IMR-90 (cell line): ENCODE results near the gene ZNF778. TPM values are rescaled to one million over a fixed set of nuclear protein-coding genes. Genes with fewer than 3 reads are reported as not detected.

Experiments
- ATAC-seq: fragments of 200-7000 bp; cut with Tn5 transposase; 2 replicates; pipeline ENCODE4 v1.9.1; 2020; ENCODE audit warnings: low read depth, mild to moderate bottlenecking, moderate library complexity
- BruUV-seq: library from RNA; stranded (reverse); fragments of 400-500 nt; replicated peaks from 2 replicates; lab custom pipeline; 2021; lab: Mats Ljungman, UMichigan
- CTCF ChIA-PET: fragments of 300-600 bp; formaldehyde crosslinking; extraction: SDS; loops from one replicate; lab custom pipeline; 2021; ENCODE audit warnings: antibody characterized with exemption; lab: Yijun Ruan, JAX
- POLR2A ChIA-PET: fragments of 300-600 bp; sonication (Branson Sonifier 250); formaldehyde crosslinking; loops from one replicate; lab custom pipeline; 2022; ENCODE audit warnings: antibody characterized with exemption; ENCODE audit not compliant: unreplicated experiment; lab: Charles Lee
- DNase-seq: peaks from one replicate; pipeline ENCODE4 v3.0.0; 2013
- H2AFZ ChIP-seq: replicated peaks from 2 replicates; pipeline ENCODE3; 2013; ENCODE audit warnings: low read length, mild to moderate bottlenecking; ENCODE audit not compliant: poor library complexity
- H2AK5ac ChIP-seq: 2 replicates; pipeline ENCODE4 v1.6.1; 2013; ENCODE audit warnings: low read depth, low read length, inconsistent platforms
- H2AK9ac ChIP-seq: replicated peaks from 2 replicates; pipeline ENCODE3; 2013; ENCODE audit warnings: mild to moderate bottlenecking, low read depth, low read length, moderate library complexity; ENCODE audit not compliant: poor library complexity
- H2BK120ac ChIP-seq: 2 replicates; pipeline ENCODE4 v1.6.1; 2013; ENCODE audit warnings: low read depth, low read length, inconsistent platforms
- H2BK15ac ChIP-seq: 3 replicates; pipeline ENCODE4 v1.6.1; 2013; ENCODE audit warnings: low read depth, low read length, inconsistent platforms
- H2BK20ac ChIP-seq: 2 replicates; pipeline ENCODE4 v1.6.1; 2013; ENCODE audit warnings: low read depth, mild to moderate bottlenecking, inconsistent platforms, low read length, moderate library complexity
- H2BK5ac ChIP-seq: 2 replicates; pipeline ENCODE4 v1.6.1; 2013; ENCODE audit warnings: mild to moderate bottlenecking, low read depth, low read length, inconsistent platforms; ENCODE audit not compliant: poor library complexity, severe bottlenecking
- H3K14ac ChIP-seq: replicated peaks from 2 replicates; pipeline ENCODE4 v1.6.1; 2013; ENCODE audit warnings: low read depth, low read length, inconsistent platforms
- H3K18ac ChIP-seq: 2 replicates; pipeline ENCODE4 v1.6.1; 2013; ENCODE audit warnings: low read depth, low read length, control low read depth
- H3K23ac ChIP-seq: 2 replicates; pipeline ENCODE4 v1.6.1; 2013; ENCODE audit warnings: low read depth, low read length, inconsistent platforms
- H3K27ac ChIP-seq: 2 replicates; pipeline ENCODE4 v1.5.1; 2013; ENCODE audit warnings: mild to moderate bottlenecking, control low read depth, low read length; ENCODE audit not compliant: insufficient read depth
- H3K27me3 ChIP-seq: 2 replicates; pipeline ENCODE4 v1.6.1; 2013; ENCODE audit warnings: low read length; ENCODE audit not compliant: control insufficient read depth, insufficient read depth
- H3K36me3 ChIP-seq: 2 replicates; pipeline ENCODE4 v1.6.1; 2013; ENCODE audit warnings: low read length, mixed read lengths; ENCODE audit not compliant: control insufficient read depth, insufficient read depth
- H3K4ac ChIP-seq: 2 replicates; pipeline ENCODE4 v1.6.1; 2013; ENCODE audit warnings: low read depth, low read length, inconsistent platforms
- H3K4me1 ChIP-seq: 2 replicates; pipeline ENCODE4 v1.6.1; 2013; ENCODE audit warnings: low read length, mixed read lengths; ENCODE audit not compliant: control insufficient read depth, insufficient read depth
- H3K4me2 ChIP-seq: 2 replicates; pipeline ENCODE4 v1.6.1; 2013; ENCODE audit warnings: low read depth, mild to moderate bottlenecking, control low read depth, low read length, moderate library complexity
- H3K4me3 ChIP-seq: 2 replicates; pipeline ENCODE4 v1.5.1; 2013; ENCODE audit warnings: low read depth, mild to moderate bottlenecking, control low read depth, low read length, moderate library complexity; ENCODE audit not compliant: insufficient read depth
- H3K56ac ChIP-seq: 2 replicates; pipeline ENCODE4 v1.6.1; 2013; ENCODE audit warnings: low read length, inconsistent platforms; ENCODE audit not compliant: insufficient read depth; ENCODE audit errors: extremely low read depth
- H3K79me1 ChIP-seq, 2 experiments: 2 replicates each; pipeline ENCODE4 v1.6.1; 2013; ENCODE audit warnings: low read length in 2 of 2, inconsistent platforms in 1 of 2, low read depth in 1 of 2
- H3K9ac ChIP-seq: 2 replicates; pipeline ENCODE4 v1.6.1; 2013; ENCODE audit warnings: low read depth, low read length, control low read depth
- H3K9me1 ChIP-seq: 2 replicates; pipeline ENCODE4 v1.6.1; 2013; ENCODE audit warnings: low read length, inconsistent platforms; ENCODE audit not compliant: insufficient read depth
- H3K9me3 ChIP-seq: 2 replicates; pipeline ENCODE4 v1.6.1; 2013; ENCODE audit warnings: low read length; ENCODE audit not compliant: control insufficient read depth, insufficient read depth
- H4K20me1 ChIP-seq: 2 replicates; pipeline ENCODE4 v1.6.1; 2013; ENCODE audit warnings: low read length, inconsistent platforms; ENCODE audit not compliant: insufficient read depth
- H4K5ac ChIP-seq: 2 replicates; pipeline ENCODE4 v1.6.1; 2013; ENCODE audit warnings: mild to moderate bottlenecking, low read depth, low read length, control low read depth
- H4K8ac ChIP-seq, 2 experiments: 2 replicates each; pipeline ENCODE4 v1.6.1; 2013; ENCODE audit warnings: low read depth in 2 of 2, low read length in 2 of 2, control low read depth in 1 of 2, inconsistent platforms in 1 of 2
- H4K91ac ChIP-seq: 2 replicates; pipeline ENCODE4 v1.6.1; 2013; ENCODE audit warnings: low read depth, low read length, inconsistent platforms; ENCODE audit not compliant: insufficient read depth
- FOS ChIP-seq: fragments of 150-350 bp; IDR thresholded peaks from 2 replicates; pipeline ENCODE4 v1.6.1; 2016; ENCODE audit warnings: low read depth, low read length
- MAFK ChIP-seq: IDR thresholded peaks from 2 replicates; pipeline ENCODE4 v1.6.1; 2012; ENCODE audit warnings: low read depth, low read length, improper control_type of control experiment
- MAZ ChIP-seq: IDR thresholded peaks from 2 replicates; pipeline ENCODE4 v1.6.1; 2012; ENCODE audit warnings: low read depth, mild to moderate bottlenecking, low read length, improper control_type of control experiment, moderate library complexity, borderline replicate concordance
- NFE2L2 ChIP-seq: fragments of 150-350 bp; IDR thresholded peaks from 2 replicates; pipeline ENCODE4 v1.6.1; 2016; ENCODE audit warnings: low read depth, mild to moderate bottlenecking, low read length
- WGBS, 2 experiments: methylation state at CpG; one replicate each; pipeline versions ENCODE4 v1.1.5 to v1.1.7; 2013; ENCODE audit warnings: missing lambda C conversion rate in 2 of 2; ENCODE audit not compliant: insufficient read length in 1 of 2; ENCODE audit errors: extremely low coverage in 2 of 2; 5-methylcytosine and 5-hydroxymethylcytosine counted together
- dilution Hi-C: fragments of 300-500 bp; cut with HindIII; formaldehyde crosslinking; loops from one replicate; pipeline ENCODE4 v1.14.3; 2018; ENCODE audit warnings: low sequenced_read_pairs; ENCODE audit not compliant: unreplicated experiment
- in situ Hi-C: fragments of 300-500 bp; cut with MboI; formaldehyde crosslinking; loops from 3 replicates; pipeline ENCODE4 v1.14.3; 2019; ENCODE audit warnings: low sequenced_read_pairs, inconsistent platforms, mixed read lengths
- intact Hi-C: fragments of 100-400 bp; cut with micrococcal nuclease; formaldehyde crosslinking; loops from 2 replicates; pipeline ENCODE4 v1.10.0; 2022
- polyA plus RNA-seq, 3 experiments: library from polyadenylated mRNA; depleted of rRNA; stranded (reverse); fragments of >200 nt; gene quantifications; 2 replicates each; pipeline ENCODE4 v1.2.3, GENCODE V29; 2012; ENCODE audit warnings: low replicate concordance in 1 of 3
- total RNA-seq: library from RNA; depleted of rRNA; stranded (reverse); fragments of >200 nt; gene quantifications from 2 replicates; pipeline ENCODE4 v1.2.3, GENCODE V29; 2012
- TF ChIP-seq, protein P1 (sequence below): fragments of 150-350 bp; IDR thresholded peaks from 2 replicates; pipeline ENCODE4 v1.6.1; 2016; ENCODE audit warnings: low read depth, mild to moderate bottlenecking, low read length, moderate library complexity, borderline replicate concordance

ZNF778 gene
- total and polyA plus RNA-seq, 2 of the 4 experiments (the other 2 are of a cell fraction) = 5.6 to 9.9 TPM

DNA sequence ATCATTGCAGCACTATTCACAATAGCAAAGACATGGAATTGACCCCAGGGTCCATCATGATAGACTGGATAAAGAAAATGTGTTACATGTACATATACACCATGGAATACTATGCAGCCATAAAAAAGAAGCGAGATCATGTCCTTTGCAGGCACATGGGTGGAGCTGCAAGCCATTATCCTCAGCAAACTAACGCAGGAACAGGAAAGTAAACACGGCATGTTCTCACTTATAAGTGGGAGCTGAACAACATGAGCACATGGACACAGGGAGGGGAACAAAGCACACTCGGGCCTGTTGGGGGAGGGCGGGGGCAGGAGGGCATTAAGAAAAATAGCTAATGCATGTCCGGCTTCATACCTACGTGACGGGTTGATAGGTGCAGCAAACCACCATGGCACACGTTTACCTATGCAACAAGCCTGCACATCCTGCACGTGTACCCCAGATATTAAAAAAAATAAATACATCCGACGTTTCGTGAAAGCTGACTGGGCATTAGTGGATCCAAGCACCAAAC, 28.9 kb downstream of the ZNF778 start:
- H2AFZ ChIP-seq = peak overlapping the region; percentile 91
- H4K5ac ChIP-seq = 0 out of 2 replicates have a peak overlapping the region, but pooled peaks have one; percentile 12
- H2BK5ac ChIP-seq = no peak overlapping the region
- peak overlapping the region; percentile 63; the same call in 1 of the 2 replicates for H2AK5ac ChIP-seq
- no peak overlapping the region for H2BK120ac ChIP-seq
- H3K79me1 ChIP-seq = peaks cover 5 to 12% of the 10 kb centered on the region in 2 experiments; a peak in 3 of 4 replicates
- BruUV-seq = no TSS peak
- intact Hi-C loops = no loop called here
- H4K91ac ChIP-seq = no peak overlapping the region; the same call in 1 of the 2 replicates
- no peak overlapping the region for H3K18ac ChIP-seq
- no peak for ATAC-seq
- no peak for TF ChIP-seq FOS
- TF ChIP-seq MAFK = no peak
- no peak for TF ChIP-seq MAZ
- TF ChIP-seq, protein P1, sequence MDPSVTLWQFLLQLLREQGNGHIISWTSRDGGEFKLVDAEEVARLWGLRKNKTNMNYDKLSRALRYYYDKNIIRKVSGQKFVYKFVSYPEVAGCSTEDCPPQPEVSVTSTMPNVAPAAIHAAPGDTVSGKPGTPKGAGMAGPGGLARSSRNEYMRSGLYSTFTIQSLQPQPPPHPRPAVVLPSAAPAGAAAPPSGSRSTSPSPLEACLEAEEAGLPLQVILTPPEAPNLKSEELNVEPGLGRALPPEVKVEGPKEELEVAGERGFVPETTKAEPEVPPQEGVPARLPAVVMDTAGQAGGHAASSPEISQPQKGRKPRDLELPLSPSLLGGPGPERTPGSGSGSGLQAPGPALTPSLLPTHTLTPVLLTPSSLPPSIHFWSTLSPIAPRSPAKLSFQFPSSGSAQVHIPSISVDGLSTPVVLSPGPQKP = no peak
- no peak for TF ChIP-seq NFE2L2
- peak overlapping the region; percentile 8; the same call in 1 of the 2 replicates for H3K4ac ChIP-seq
- H3K9me1 ChIP-seq = no peaks in the 10 kb centered on the region; the same call in 1 of the 2 replicates
- peak overlapping the region; percentile 8 to 71; a peak in 2 of 4 replicates for H4K8ac ChIP-seq
- in situ Hi-C loops = no loop called here
- H2BK20ac ChIP-seq = no peak overlapping the region
- POLR2A ChIA-PET = no interaction called here
- peak overlapping the region; percentile 32 for H3K9ac ChIP-seq
- no peak overlapping the region for H3K27ac ChIP-seq
- no peak overlapping the region for H3K14ac ChIP-seq
- peaks cover 6% of the 10 kb centered on the region for H3K4me1 ChIP-seq
- H2AK9ac ChIP-seq = peak overlapping the region; percentile 7
- 100% methylated on average over 2 of the region's 13 CpGs; no CpG with 5 or more reads in 1 of the 2 experiments for WGBS, 2 experiments
- H3K36me3 ChIP-seq = no peaks in the 10 kb centered on the region
- no peaks in the 10 kb centered on the region for H3K27me3 ChIP-seq
- no peak overlapping the region for H2BK15ac ChIP-seq
- DNase-seq = no peak
- H3K9me3 ChIP-seq = no peaks in the 10 kb centered on the region; the same call in 1 of the 2 replicates
- H4K20me1 ChIP-seq = no peaks in the 10 kb centered on the region
- dilution Hi-C loops = no loop called here
- no peak overlapping the region for H3K56ac ChIP-seq
- no peak overlapping the region for H3K23ac ChIP-seq
- CTCF ChIA-PET = no interaction called here
- H3K4me3 ChIP-seq = peak overlapping the region; percentile 61; the same call in 1 of the 2 replicates
- peak overlapping the region; percentile 80 for H3K4me2 ChIP-seq
